ENCODE results near the gene JDP2. TPM values are rescaled to one million over a fixed set of nuclear protein-coding genes. Genes with fewer than 3 reads are reported as not detected.

JDP2 gene
- polyA plus RNA-seq, 1 of the 3 experiments (the other 2 are of a cell fraction): 22.3 TPM

DNA sequence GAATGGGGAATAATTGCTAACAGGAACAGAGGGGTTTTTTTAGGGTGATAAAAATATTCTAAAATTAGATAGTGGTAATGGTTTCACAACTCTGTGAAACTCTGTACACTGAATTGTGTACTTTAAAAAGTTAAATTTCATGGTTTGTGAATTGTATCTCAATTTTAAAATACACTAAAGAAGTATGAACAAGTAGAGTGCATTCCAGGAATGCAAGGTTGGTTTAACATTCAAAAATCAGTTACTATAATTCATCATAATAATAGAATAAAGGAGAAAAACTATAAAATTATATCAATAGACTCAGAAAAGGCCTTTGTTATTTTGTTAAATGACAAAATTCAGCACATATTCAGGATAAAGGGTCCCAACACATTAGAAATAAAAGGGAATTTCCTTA lies 83.4 kb downstream of the JDP2 start:
- no peaks in the 10 kb centered on the region for H3K36me3 ChIP-seq (replicated peaks in 1 of 2; ENCODE audit: control insufficient read depth in 1 of 2, insufficient read depth in 2 of 2, low read length in 1 of 2)
- H3K9ac ChIP-seq: no peak overlapping the region
- no peaks in the 10 kb centered on the region for H3K9me2 ChIP-seq
- 0 out of 2 replicates have a peak, but pooled peaks cover 4% of the 10 kb centered on the region for H3K27me3 ChIP-seq (ENCODE audit: insufficient read depth)
- H3K4me2 ChIP-seq: no peak overlapping the region
- H3F3A ChIP-seq (replicated peaks; ENCODE audit: insufficient read depth): peaks cover 2% of the 10 kb centered on the region
- CTCF ChIA-PET: interaction anchor here (1.3 to 1.4 kb wide), 2 partner anchors 50 to 66 kb away, joined by 3 to 7 read pairs; no protein-coding TSS in a partner anchor
- H3K27ac ChIP-seq (ENCODE audit: low read depth in 2 of 2, low read length in 1 of 2): no peak overlapping the region
- H3K9me3 ChIP-seq: peaks cover 5% of the 10 kb centered on the region; the same call in 1 of the 2 replicates
- H3K4me1 ChIP-seq (ENCODE audit: control insufficient read depth in 1 of 2, insufficient read depth in 2 of 2, low read depth in 1 of 2, low read length in 1 of 2): peaks cover 0 to 3% of the 10 kb centered on the region in 2 experiments; a peak in 1 of 4 replicates
- H2AFZ ChIP-seq (ENCODE audit: low read depth): no peak overlapping the region
- no peak overlapping the region for H3K4me3 ChIP-seq (ENCODE audit: low read depth in 2 of 2, low read length in 1 of 2)
- no peaks in the 10 kb centered on the region for H4K20me1 ChIP-seq (ENCODE audit: insufficient read depth)
- no peaks in the 10 kb centered on the region for H3K79me2 ChIP-seq (ENCODE audit: insufficient read depth)
- POLR2A ChIA-PET: no interaction called here
- no peak for DNase-seq
- TF ChIP-seq, protein P1, sequence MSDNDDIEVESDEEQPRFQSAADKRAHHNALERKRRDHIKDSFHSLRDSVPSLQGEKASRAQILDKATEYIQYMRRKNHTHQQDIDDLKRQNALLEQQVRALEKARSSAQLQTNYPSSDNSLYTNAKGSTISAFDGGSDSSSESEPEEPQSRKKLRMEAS (IDR thresholded peaks at IDR 0.05; ENCODE audit: low read depth): no peak
- TF ChIP-seq, protein P2, sequence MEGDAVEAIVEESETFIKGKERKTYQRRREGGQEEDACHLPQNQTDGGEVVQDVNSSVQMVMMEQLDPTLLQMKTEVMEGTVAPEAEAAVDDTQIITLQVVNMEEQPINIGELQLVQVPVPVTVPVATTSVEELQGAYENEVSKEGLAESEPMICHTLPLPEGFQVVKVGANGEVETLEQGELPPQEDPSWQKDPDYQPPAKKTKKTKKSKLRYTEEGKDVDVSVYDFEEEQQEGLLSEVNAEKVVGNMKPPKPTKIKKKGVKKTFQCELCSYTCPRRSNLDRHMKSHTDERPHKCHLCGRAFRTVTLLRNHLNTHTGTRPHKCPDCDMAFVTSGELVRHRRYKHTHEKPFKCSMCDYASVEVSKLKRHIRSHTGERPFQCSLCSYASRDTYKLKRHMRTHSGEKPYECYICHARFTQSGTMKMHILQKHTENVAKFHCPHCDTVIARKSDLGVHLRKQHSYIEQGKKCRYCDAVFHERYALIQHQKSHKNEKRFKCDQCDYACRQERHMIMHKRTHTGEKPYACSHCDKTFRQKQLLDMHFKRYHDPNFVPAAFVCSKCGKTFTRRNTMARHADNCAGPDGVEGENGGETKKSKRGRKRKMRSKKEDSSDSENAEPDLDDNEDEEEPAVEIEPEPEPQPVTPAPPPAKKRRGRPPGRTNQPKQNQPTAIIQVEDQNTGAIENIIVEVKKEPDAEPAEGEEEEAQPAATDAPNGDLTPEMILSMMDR (IDR thresholded peaks at IDR 0.05): no peak
- TF ChIP-seq SIN3A (IDR thresholded peaks at IDR 0.05; ENCODE audit: borderline replicate concordance, low read depth, low read length) (no peak), FOXM1 (IDR thresholded peaks at IDR 0.05; ENCODE audit: low read depth) (no peak), NFIC (IDR thresholded peaks at IDR 0.05; ENCODE audit: borderline replicate concordance) (no peak), YY1 (IDR thresholded peaks at IDR 0.05; ENCODE audit: low read depth) (no peak), TEAD4 (IDR thresholded peaks at IDR 0.05; ENCODE audit: borderline replicate concordance, insufficient read depth) (no peak), JUND (IDR thresholded peaks at IDR 0.05) (no peak), GATA2 (CRISPR knock-in tag; IDR thresholded peaks at IDR 0.05) (no peak), FOSL2 (IDR thresholded peaks at IDR 0.05; ENCODE audit: borderline replicate concordance, low read depth) (no peak), RAD21 (IDR thresholded peaks at IDR 0.05; ENCODE audit: low read length) (no peak), ELF1 (IDR thresholded peaks at IDR 0.05) (no peak), NRF1 (IDR thresholded peaks at IDR 0.05; ENCODE audit: low read depth, low read length) (no peak), RXRA (IDR thresholded peaks at IDR 0.05; ENCODE audit: borderline replicate concordance, low read depth) (no peak), FOXJ3 (CRISPR knock-in tag; IDR thresholded peaks at IDR 0.05) (no peak), TCF12 (IDR thresholded peaks at IDR 0.05) (no peak), RFX5 (IDR thresholded peaks at IDR 0.05; ENCODE audit: low read length) (no peak)
- TF ChIP-seq, protein P3, sequence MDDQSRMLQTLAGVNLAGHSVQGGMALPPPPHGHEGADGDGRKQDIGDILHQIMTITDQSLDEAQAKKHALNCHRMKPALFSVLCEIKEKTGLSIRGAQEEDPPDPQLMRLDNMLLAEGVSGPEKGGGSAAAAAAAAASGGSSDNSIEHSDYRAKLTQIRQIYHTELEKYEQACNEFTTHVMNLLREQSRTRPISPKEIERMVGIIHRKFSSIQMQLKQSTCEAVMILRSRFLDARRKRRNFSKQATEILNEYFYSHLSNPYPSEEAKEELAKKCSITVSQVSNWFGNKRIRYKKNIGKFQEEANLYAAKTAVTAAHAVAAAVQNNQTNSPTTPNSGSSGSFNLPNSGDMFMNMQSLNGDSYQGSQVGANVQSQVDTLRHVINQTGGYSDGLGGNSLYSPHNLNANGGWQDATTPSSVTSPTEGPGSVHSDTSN (IDR thresholded peaks at IDR 0.05): no peak
- TF ChIP-seq, protein P4, sequence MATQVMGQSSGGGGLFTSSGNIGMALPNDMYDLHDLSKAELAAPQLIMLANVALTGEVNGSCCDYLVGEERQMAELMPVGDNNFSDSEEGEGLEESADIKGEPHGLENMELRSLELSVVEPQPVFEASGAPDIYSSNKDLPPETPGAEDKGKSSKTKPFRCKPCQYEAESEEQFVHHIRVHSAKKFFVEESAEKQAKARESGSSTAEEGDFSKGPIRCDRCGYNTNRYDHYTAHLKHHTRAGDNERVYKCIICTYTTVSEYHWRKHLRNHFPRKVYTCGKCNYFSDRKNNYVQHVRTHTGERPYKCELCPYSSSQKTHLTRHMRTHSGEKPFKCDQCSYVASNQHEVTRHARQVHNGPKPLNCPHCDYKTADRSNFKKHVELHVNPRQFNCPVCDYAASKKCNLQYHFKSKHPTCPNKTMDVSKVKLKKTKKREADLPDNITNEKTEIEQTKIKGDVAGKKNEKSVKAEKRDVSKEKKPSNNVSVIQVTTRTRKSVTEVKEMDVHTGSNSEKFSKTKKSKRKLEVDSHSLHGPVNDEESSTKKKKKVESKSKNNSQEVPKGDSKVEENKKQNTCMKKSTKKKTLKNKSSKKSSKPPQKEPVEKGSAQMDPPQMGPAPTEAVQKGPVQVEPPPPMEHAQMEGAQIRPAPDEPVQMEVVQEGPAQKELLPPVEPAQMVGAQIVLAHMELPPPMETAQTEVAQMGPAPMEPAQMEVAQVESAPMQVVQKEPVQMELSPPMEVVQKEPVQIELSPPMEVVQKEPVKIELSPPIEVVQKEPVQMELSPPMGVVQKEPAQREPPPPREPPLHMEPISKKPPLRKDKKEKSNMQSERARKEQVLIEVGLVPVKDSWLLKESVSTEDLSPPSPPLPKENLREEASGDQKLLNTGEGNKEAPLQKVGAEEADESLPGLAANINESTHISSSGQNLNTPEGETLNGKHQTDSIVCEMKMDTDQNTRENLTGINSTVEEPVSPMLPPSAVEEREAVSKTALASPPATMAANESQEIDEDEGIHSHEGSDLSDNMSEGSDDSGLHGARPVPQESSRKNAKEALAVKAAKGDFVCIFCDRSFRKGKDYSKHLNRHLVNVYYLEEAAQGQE (IDR thresholded peaks at IDR 0.05; ENCODE audit: low read depth, low read length): no peak
- TF ChIP-seq, protein P5, sequence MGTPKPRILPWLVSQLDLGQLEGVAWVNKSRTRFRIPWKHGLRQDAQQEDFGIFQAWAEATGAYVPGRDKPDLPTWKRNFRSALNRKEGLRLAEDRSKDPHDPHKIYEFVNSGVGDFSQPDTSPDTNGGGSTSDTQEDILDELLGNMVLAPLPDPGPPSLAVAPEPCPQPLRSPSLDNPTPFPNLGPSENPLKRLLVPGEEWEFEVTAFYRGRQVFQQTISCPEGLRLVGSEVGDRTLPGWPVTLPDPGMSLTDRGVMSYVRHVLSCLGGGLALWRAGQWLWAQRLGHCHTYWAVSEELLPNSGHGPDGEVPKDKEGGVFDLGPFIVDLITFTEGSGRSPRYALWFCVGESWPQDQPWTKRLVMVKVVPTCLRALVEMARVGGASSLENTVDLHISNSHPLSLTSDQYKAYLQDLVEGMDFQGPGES (IDR thresholded peaks at IDR 0.05; ENCODE audit: low read depth, low read length): no peak

Measured in SK-N-SH (cell line).